Fibroblast of the aortic adventitia (primary cell): Measurements from ENCODE around the gene TRAPPC14. TPM values are rescaled to one million over a fixed set of nuclear protein-coding genes. Genes with fewer than 3 reads are reported as not detected.

ENCODE experiments used
- DNase-seq: peaks from one replicate; pipeline ENCODE4 v3.0.0-alpha.2; 2010; ENCODE audit warnings: low read depth
- H3K4me3 ChIP-seq: 2 replicates; pipeline ENCODE4 v1.5.1; 2011; ENCODE audit warnings: low read depth, mild to moderate bottlenecking, control low read depth, low read length, moderate library complexity
- total RNA-seq: library from RNA; depleted of rRNA; stranded (reverse); fragments of >200 nt; gene quantifications from 2 replicates; pipeline ENCODE4 v1.2.3, GENCODE V29; 2012; ENCODE audit warnings: low replicate concordance
- TF ChIP-seq, protein P1 (sequence below): IDR thresholded peaks from 2 replicates; pipeline ENCODE4 v1.5.1; 2011; ENCODE audit warnings: mild to moderate bottlenecking, low read length, control low read depth, inconsistent platforms; ENCODE audit not compliant: insufficient read depth

Gene TRAPPC14
- total RNA-seq, 1 donor: 10.0 TPM

DNA sequence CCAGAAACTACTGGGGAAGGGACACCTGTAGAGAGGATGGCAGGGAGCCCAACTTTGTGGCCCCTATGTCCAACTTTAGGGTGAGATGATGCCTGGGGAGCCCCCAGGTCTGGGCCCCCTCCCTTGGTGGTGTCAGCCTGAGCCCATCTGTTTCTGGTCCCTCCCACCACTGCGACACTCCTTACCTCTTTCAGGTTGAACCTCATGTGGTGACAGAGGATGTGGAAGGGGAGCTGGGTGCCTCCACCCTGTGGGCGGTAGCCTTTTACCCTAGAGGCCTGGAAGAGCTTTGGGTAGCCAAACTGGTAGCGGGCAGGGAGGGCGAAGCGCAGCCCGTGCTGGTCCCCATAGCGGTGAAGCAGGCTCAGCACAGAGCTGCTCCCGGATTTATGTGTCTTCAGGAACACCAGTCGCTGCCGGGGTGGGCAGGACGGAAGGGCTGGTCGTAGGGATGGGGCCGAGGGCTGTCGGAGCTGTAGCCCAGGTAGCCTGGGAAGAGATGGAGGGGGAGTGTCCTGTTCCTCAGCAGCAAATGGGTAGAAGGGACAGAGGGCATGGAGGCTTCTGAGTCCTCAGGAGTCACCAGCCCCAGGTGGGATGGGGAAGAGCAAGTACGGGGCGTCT is 7.9 kb upstream of the TRAPPC14 start:
- no peak overlapping the region for H3K4me3 ChIP-seq
- no peak for DNase-seq
- TF ChIP-seq, protein P1, sequence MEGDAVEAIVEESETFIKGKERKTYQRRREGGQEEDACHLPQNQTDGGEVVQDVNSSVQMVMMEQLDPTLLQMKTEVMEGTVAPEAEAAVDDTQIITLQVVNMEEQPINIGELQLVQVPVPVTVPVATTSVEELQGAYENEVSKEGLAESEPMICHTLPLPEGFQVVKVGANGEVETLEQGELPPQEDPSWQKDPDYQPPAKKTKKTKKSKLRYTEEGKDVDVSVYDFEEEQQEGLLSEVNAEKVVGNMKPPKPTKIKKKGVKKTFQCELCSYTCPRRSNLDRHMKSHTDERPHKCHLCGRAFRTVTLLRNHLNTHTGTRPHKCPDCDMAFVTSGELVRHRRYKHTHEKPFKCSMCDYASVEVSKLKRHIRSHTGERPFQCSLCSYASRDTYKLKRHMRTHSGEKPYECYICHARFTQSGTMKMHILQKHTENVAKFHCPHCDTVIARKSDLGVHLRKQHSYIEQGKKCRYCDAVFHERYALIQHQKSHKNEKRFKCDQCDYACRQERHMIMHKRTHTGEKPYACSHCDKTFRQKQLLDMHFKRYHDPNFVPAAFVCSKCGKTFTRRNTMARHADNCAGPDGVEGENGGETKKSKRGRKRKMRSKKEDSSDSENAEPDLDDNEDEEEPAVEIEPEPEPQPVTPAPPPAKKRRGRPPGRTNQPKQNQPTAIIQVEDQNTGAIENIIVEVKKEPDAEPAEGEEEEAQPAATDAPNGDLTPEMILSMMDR: no peak

DNA sequence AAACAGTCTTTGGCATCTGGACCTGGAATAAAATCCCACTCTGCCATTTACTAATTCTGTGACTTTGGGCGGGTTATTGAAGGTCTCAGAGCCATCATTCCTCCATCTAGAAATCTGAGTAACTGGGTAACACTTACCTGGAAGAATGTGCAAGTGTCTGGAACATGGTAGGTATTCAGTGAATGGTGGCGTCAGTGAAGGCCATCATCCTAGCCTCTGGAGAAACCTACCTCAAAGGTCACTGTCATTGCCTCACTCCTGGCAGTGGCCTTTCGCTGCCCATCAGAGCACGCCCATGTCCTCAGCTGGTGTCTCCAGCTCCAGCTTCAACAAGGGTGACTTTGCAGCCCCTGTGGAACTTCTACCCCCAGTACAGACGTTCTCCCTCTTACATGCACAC is 5.3 kb upstream of the TRAPPC14 start:
- TF ChIP-seq, protein P1: no peak
- no peak overlapping the region for H3K4me3 ChIP-seq
- no peak for DNase-seq

DNA sequence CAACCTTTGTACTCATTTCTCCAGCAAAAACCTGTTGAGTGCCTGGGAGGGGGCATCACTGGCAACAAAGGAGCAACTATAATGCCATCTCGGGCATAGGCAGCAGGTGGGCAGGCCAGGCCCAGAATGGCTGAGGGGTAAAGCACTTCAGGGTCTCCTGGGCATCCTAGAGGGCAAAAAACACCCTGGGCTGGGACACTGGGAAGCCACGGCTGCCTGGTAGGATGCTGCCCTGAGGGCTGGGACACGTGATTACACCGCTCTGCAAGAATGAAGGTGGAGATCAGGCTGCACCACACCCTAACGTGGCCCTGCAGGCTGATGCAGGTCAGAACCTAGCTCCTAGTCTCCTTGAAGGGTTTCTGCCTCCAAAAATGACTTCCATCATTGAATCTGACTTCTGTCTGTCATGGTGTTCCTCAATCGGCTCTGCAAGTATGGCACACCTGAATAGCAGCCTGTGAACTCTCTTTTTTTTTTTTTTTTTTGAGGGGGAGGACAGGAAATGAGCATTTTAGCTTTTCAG is 4.5 kb upstream of the TRAPPC14 start:
- DNase-seq: no peak
- H3K4me3 ChIP-seq: no peak overlapping the region
- TF ChIP-seq, protein P1: no peak

DNA sequence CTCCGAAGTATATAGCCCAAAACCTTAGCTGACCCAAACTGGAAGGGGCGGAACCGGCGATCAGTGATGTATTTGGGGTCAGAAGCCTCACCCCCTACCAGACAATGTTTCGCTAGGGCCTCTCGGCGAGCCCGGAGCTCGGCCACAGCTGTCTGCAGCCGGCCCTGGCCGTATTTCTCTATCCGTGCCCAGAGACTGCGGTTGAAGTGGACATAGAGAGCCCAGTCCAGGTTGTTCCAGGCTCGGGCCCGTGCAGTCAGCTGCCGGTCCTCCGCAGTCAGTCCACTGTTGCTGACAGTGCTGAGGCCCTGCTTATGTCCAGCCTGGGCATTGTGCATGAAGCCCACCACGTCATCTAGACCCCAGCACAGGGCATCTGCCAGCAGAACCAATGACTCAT is 1.5 kb upstream of the TRAPPC14 start:
- no peak overlapping the region for H3K4me3 ChIP-seq
- no peak for DNase-seq
- TF ChIP-seq, protein P1: no peak

DNA sequence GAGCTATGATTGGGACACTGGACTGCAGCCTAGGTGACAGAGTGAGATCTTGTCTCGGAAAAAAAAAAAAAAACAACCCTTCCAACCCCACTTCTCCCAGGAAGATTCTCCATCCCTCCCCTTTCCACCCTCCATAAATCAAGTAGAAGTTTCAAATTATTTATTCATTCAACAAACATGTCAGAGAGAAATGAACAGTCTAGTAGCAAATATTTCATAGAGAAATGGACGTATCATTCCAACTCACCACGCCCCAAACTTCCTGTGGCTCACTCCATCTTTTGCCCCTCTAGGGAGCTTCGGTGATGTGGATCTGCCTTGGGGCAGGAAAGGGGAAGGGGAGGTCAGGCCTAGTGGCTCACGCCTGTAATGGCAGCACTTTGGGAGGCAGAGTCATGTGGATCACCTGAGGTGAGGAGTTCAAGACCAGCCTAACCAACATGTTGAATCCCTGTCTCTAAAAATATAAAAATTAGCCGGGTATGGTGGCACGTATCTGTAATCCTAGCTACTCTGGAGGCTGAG is 638 bp upstream of the TRAPPC14 start:
- no peak for DNase-seq
- peak overlapping the region; percentile 77 for H3K4me3 ChIP-seq
- TF ChIP-seq, protein P1: no peak

DNA sequence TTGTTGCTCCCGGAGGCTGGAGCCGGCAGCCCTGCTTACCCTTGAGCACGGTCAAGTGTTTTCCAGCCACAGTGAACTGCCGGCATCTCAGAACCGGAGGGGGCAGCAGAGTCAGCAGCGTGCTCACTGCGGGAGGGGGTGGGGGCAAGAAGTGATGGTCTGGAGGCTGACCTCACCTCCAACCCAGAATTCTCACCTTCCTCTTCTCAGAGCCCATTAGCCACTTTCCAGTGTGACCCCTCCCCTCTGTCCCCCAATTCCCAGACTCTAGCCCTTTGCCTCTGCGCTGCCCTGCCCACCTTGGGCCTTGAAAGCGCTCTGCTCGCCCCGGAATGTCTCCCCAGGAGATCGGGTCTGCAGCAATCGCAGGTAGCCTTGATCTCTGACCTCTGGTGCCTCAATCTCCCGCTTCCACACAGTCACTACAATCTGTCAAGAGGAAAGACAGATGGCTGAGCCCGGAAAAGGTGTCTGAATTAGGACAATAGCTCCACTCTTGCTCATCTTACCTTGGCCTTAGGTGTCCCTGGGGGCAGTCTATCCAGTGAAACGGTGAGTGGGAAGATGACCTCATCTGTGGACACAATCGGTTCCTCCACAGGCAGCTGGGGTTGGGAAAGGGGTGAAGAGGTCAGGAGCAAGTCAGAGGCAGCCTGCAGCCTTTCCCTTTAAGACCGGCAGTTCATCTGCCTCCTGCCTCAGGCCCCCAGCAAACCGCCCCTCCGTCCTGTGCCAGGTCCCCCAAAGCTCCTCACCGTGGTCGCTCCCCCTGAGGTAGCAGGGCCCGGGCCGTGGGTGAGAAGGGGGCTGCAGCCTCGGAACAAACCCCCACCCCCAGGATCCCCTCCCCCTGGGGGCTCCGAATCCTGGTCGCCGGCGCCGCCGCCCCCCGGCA is 942 bp downstream of the TRAPPC14 start:
- peak overlapping the region; percentile 77 for H3K4me3 ChIP-seq
- TF ChIP-seq, protein P1: peak; percentile 40
- peak; percentile 43 for DNase-seq
